Fibroblast of the aortic adventitia (primary cell): Measurements from ENCODE around the gene PDCD2L. TPM values are rescaled to one million over a fixed set of nuclear protein-coding genes. Genes with fewer than 3 reads are reported as not detected.

Experiments used
- DNase-seq: peaks from one replicate; pipeline ENCODE4 v3.0.0-alpha.2; 2010; ENCODE audit warnings: low read depth
- H3K4me3 ChIP-seq: 2 replicates; pipeline ENCODE4 v1.5.1; 2011; ENCODE audit warnings: low read depth, mild to moderate bottlenecking, control low read depth, low read length, moderate library complexity
- CTCF ChIP-seq: IDR thresholded peaks from 2 replicates; pipeline ENCODE4 v1.5.1; 2011; ENCODE audit warnings: mild to moderate bottlenecking, low read length, control low read depth, inconsistent platforms; ENCODE audit not compliant: insufficient read depth
- total RNA-seq: library from RNA; depleted of rRNA; stranded (reverse); fragments of >200 nt; gene quantifications from 2 replicates; pipeline ENCODE4 v1.2.3, GENCODE V29; 2012; ENCODE audit warnings: low replicate concordance

The PDCD2L gene
- total RNA-seq, 1 donor = 8.0 TPM

GRCh38 chr19:34411216-34411615, 7.0 kb downstream of the PDCD2L start:
- no peak for TF ChIP-seq CTCF
- H3K4me3 ChIP-seq = no peak overlapping the region
- no peak for DNase-seq

GRCh38 chr19:34416021-34416545, 11.9 kb downstream of the PDCD2L start:
- no peak for TF ChIP-seq CTCF
- no peak overlapping the region for H3K4me3 ChIP-seq
- no peak for DNase-seq

GRCh38 chr19:34418300-34418699, 14.1 kb downstream of the PDCD2L start:
- no peak for TF ChIP-seq CTCF
- no peak for DNase-seq

GRCh38 chr19:34426096-34426661, 22.0 kb downstream of the PDCD2L start:
- no peak overlapping the region for H3K4me3 ChIP-seq
- TF ChIP-seq CTCF = no peak
- no peak for DNase-seq

More at GRCh38 chr19:34418300-34418699, 14.1 kb downstream of the PDCD2L start:
- no peak overlapping the region for H3K4me3 ChIP-seq

GRCh38 chr19:34428549-34429285, 24.5 kb downstream of the PDCD2L start:
- no peak for TF ChIP-seq CTCF
- peak; percentile 26 for DNase-seq
- peak overlapping the region; percentile 92 for H3K4me3 ChIP-seq

- TF ChIP-seq CTCF = no peak
- H3K4me3 ChIP-seq = peak overlapping the region; percentile 92
- DNase-seq = no peak
Measured at GRCh38 chr19:34429553-34429952, 25.4 kb downstream of the PDCD2L start.
